K562 (cell line): ENCODE data around the gene NUBP2. TPM values are rescaled to one million over a fixed set of nuclear protein-coding genes. Genes with fewer than 3 reads are reported as not detected.
A peak's percentile ranks its signal among the peaks of the same experiment; 100 is the strongest.

Source experiments
- BRCA1 ChIP-seq, 2 experiments: fragments of 450-650 bp in 1 of 2; sonication (generic) in 1 of 2; formaldehyde crosslinking in 1 of 2; IDR thresholded peaks; 2 replicates each; pipeline versions ENCODE4 v1.5.0 to v1.6.1; 2017 to 2020; ENCODE audit warnings: mild to moderate bottlenecking in 1 of 2, missing genetic modification reagents in 1 of 2
- BRD4 ChIP-seq: fragments of 200-600 bp; sonication (generic); IDR thresholded peaks from 2 replicates; pipeline ENCODE4 v1.6.1; 2017; ENCODE audit warnings: inconsistent platforms
- ELF4 ChIP-seq: fragments of 450-650 bp; formaldehyde crosslinking; IDR thresholded peaks from 2 replicates; pipeline ENCODE4 v1.4.0; 2022; ENCODE audit warnings: missing genetic modification characterization
- HNRNPH1 ChIP-seq: fragments of 200-400 bp; formaldehyde crosslinking; optimal IDR thresholded peaks from 2 replicates; pipeline ENCODE3; 2017; ENCODE audit warnings: low read depth, mild to moderate bottlenecking, low read length, moderate library complexity
- KLF10 ChIP-seq: fragments of 250-450 bp; sonication (Bioruptor Pico); IDR thresholded peaks from 2 replicates; pipeline ENCODE4 v1.6.1; 2021; ENCODE audit warnings: matching md5 sums
- MBD2 ChIP-seq: sonication (generic); IDR thresholded peaks from 2 replicates; pipeline ENCODE4 v1.6.1; 2016; ENCODE audit warnings: low read depth, borderline replicate concordance
- NR2F6 ChIP-seq: fragments of 450-650 bp; formaldehyde crosslinking; IDR thresholded peaks from 2 replicates; pipeline ENCODE4 v1.4.0; 2020; ENCODE audit warnings: mild to moderate bottlenecking
- POLR2A ChIP-seq: fragments of 450-650 bp; conservative IDR thresholded peaks from 2 replicates; pipeline ENCODE4 v1.6.1; 2016
- polyA plus RNA-seq, 8 experiments: library from polyadenylated mRNA; depleted of rRNA in 4 of 8; stranded (reverse) in 5 of 8; unstranded in 3 of 8; fragments of >200 nt; fragmentation: Nextera tagmentation in 2 of 8; fragmentation: Illumina TruSeq in 1 of 8; extraction: Ambion mirVana in 2 of 8; extraction: Trizol in 1 of 8; gene quantifications; 2 replicates each; pipeline versions ENCODE4 v1.2.1 to v1.2.3, GENCODE V29; 2011 to 2014; ENCODE audit warnings: inconsistent platforms in 1 of 8, missing spikeins in 1 of 8
- total RNA-seq, 7 experiments: library from RNA; depleted of rRNA in 6 of 7; stranded (reverse); fragments of >200 nt in 6 of 7; fragmentation: Illumina TruSeq in 2 of 7; extraction: Trizol in 2 of 7; gene quantifications; 2 replicates each; pipeline versions ENCODE4 v1.2.1 to v1.2.3, GENCODE V29; 2011 to 2021; ENCODE audit warnings: low replicate concordance in 1 of 7
- TF ChIP-seq, protein P1 (sequence below), 2 experiments: fragments of 450-650 bp; formaldehyde crosslinking in 1 of 2; IDR thresholded peaks; 2 replicates each; pipeline versions ENCODE4 v1.4.0 to v1.6.1; 2014 to 2020; ENCODE audit warnings: mild to moderate bottlenecking in 2 of 2, borderline replicate concordance in 1 of 2, low read depth in 1 of 2
- TF ChIP-seq, protein P2 (sequence below), 3 experiments: IDR thresholded peaks in 2 of 3; conservative IDR thresholded peaks in 1 of 3; 2 replicates each; pipeline ENCODE4 v1.5.1; 2011 to 2012; ENCODE audit warnings: low read length in 3 of 3, mild to moderate bottlenecking in 3 of 3, control low read depth in 2 of 3, improper control_type of control experiment in 1 of 3, inconsistent platforms in 1 of 3, low read depth in 1 of 3, mixed read lengths in 1 of 3, moderate library complexity in 1 of 3; ENCODE audit not compliant: insufficient read depth in 2 of 3
- TF ChIP-seq, protein P3 (sequence below): sonication (generic); formaldehyde crosslinking; IDR thresholded peaks from 2 replicates; pipeline ENCODE4 v1.8.0; 2022; ENCODE audit warnings: mild to moderate bottlenecking, missing genetic modification reagents
- TF ChIP-seq, protein P4 (sequence below): sonication (generic); formaldehyde crosslinking; IDR thresholded peaks from 2 replicates; pipeline ENCODE4 v1.8.1; 2023; ENCODE audit warnings: mild to moderate bottlenecking, missing genetic modification reagents

Gene NUBP2
- total and polyA plus RNA-seq, 9 of the 15 experiments (the other 6 are each of a cell fraction or from before 2014, with no cell fraction given), result 1.8 to 115 (median 24.0) TPM

DNA sequence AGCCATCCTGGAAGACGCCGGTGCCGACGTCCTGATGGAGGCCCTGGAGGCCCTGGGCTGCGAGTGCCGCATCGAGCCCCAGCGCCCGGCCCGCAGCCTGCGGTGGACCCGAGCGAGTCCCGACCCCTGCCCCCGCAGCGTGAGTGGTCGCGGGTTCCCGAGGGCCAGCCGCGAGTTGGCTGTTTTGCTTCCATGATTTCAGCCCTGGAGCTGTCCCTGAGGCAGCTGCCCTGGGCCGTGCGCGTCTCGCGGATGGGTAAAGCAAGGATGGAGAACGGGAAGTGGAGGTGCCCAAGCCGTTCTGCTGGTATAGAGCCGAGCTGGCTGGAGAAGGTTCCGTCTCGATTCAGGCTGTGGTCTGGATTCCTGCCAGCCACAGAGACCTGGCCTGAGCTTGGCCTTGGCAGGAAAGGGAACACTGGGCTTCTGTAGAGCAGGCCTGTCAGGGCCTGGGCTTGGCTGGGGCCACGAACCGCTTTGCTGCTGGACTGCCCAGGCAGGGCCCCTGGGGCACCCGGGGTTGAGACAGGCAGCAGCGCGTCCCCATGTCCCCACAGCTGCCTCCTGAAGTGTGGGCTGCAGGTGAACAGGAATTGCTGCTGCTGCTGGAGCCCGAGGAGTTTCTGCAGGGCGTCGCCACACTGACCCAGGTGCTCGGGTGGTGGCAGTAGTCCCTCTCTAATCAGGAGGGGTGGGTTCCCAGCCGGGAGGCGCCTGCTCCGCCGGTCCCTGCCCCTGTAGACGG is 8.9 kb upstream of the NUBP2 start (continued):
- TF ChIP-seq, protein P1, sequence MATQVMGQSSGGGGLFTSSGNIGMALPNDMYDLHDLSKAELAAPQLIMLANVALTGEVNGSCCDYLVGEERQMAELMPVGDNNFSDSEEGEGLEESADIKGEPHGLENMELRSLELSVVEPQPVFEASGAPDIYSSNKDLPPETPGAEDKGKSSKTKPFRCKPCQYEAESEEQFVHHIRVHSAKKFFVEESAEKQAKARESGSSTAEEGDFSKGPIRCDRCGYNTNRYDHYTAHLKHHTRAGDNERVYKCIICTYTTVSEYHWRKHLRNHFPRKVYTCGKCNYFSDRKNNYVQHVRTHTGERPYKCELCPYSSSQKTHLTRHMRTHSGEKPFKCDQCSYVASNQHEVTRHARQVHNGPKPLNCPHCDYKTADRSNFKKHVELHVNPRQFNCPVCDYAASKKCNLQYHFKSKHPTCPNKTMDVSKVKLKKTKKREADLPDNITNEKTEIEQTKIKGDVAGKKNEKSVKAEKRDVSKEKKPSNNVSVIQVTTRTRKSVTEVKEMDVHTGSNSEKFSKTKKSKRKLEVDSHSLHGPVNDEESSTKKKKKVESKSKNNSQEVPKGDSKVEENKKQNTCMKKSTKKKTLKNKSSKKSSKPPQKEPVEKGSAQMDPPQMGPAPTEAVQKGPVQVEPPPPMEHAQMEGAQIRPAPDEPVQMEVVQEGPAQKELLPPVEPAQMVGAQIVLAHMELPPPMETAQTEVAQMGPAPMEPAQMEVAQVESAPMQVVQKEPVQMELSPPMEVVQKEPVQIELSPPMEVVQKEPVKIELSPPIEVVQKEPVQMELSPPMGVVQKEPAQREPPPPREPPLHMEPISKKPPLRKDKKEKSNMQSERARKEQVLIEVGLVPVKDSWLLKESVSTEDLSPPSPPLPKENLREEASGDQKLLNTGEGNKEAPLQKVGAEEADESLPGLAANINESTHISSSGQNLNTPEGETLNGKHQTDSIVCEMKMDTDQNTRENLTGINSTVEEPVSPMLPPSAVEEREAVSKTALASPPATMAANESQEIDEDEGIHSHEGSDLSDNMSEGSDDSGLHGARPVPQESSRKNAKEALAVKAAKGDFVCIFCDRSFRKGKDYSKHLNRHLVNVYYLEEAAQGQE (IDR thresholded peaks at IDR 0.05; ENCODE audit: borderline replicate concordance), result no peak
- TF ChIP-seq, protein P1 (CRISPR knock-in tag; IDR thresholded peaks at IDR 0.05; ENCODE audit: low read depth), result no peak
- TF ChIP-seq MBD2, result peak; percentile 8; the same call in 1 of the 2 replicates
- TF ChIP-seq HNRNPH1, result no peak
- no peak for TF ChIP-seq NR2F6
- TF ChIP-seq, protein P2, sequence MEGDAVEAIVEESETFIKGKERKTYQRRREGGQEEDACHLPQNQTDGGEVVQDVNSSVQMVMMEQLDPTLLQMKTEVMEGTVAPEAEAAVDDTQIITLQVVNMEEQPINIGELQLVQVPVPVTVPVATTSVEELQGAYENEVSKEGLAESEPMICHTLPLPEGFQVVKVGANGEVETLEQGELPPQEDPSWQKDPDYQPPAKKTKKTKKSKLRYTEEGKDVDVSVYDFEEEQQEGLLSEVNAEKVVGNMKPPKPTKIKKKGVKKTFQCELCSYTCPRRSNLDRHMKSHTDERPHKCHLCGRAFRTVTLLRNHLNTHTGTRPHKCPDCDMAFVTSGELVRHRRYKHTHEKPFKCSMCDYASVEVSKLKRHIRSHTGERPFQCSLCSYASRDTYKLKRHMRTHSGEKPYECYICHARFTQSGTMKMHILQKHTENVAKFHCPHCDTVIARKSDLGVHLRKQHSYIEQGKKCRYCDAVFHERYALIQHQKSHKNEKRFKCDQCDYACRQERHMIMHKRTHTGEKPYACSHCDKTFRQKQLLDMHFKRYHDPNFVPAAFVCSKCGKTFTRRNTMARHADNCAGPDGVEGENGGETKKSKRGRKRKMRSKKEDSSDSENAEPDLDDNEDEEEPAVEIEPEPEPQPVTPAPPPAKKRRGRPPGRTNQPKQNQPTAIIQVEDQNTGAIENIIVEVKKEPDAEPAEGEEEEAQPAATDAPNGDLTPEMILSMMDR (IDR thresholded peaks at IDR 0.05 in 2 of 3, conservative IDR thresholded peaks at IDR 0.05 in 1 of 3; ENCODE audit: insufficient read depth in 2 of 3, low read depth in 1 of 3, low read length in 3 of 3), result peak in 1 of 3 experiments; percentile 1; a peak in 1 of 6 replicates
- TF ChIP-seq, protein P3, sequence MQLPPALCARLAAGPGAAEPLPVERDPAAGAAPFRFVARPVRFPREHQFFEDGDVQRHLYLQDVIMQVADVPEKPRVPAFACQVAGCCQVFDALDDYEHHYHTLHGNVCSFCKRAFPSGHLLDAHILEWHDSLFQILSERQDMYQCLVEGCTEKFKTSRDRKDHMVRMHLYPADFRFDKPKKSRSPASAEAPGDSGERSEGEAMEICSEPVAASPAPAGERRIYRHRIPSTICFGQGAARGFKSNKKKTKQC (CRISPR knock-in tag), result no peak
- TF ChIP-seq BRD4, result no peak
- no peak for TF ChIP-seq BRCA1 (IDR thresholded peaks at IDR 0.05)
- TF ChIP-seq BRCA1 (CRISPR knock-in tag; IDR thresholded peaks at IDR 0.05), result 0 out of 2 replicates have a peak, but pooled peaks have one; percentile 19
- TF ChIP-seq, protein P4, sequence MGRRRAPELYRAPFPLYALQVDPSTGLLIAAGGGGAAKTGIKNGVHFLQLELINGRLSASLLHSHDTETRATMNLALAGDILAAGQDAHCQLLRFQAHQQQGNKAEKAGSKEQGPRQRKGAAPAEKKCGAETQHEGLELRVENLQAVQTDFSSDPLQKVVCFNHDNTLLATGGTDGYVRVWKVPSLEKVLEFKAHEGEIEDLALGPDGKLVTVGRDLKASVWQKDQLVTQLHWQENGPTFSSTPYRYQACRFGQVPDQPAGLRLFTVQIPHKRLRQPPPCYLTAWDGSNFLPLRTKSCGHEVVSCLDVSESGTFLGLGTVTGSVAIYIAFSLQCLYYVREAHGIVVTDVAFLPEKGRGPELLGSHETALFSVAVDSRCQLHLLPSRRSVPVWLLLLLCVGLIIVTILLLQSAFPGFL (CRISPR knock-in tag), result no peak
- no peak for TF ChIP-seq ELF4 (CRISPR knock-in tag)
- no peak for TF ChIP-seq KLF10 (CRISPR knock-in tag)
- no peak for TF ChIP-seq POLR2A
